ENCODE data around the gene LRP5.

LRP5 gene

GRCh38 chr11:68372625-68373024 is 60.2 kb downstream of the LRP5 start:
- no peak for DNase-seq

- DNase-seq: no peak
Observed at GRCh38 chr11:68373189-68373814, 60.9 kb downstream of the LRP5 start.

- no peak for DNase-seq
Observed at GRCh38 chr11:68373815-68374501, 61.6 kb downstream of the LRP5 start.

GRCh38 chr11:68374531-68374930 is 62.1 kb downstream of the LRP5 start:
- no peak for DNase-seq

- no peak for DNase-seq
Observed at GRCh38 chr11:68375337-68375736, 62.9 kb downstream of the LRP5 start.

- no peak for DNase-seq
Observed at GRCh38 chr11:68375766-68376165, 63.4 kb downstream of the LRP5 start.

- no peak for DNase-seq
Observed at GRCh38 chr11:68377389-68377795, 65.0 kb downstream of the LRP5 start.

GRCh38 chr11:68379206-68379605 is 66.8 kb downstream of the LRP5 start:
- DNase-seq: no peak

GRCh38 chr11:68380786-68381622 is 68.6 kb downstream of the LRP5 start:
- no peak for DNase-seq

- DNase-seq: no peak
Observed at GRCh38 chr11:68381716-68382115, 69.3 kb downstream of the LRP5 start.

- DNase-seq: no peak
Observed at GRCh38 chr11:68382358-68382998, 70.1 kb downstream of the LRP5 start.

GRCh38 chr11:68383976-68384501 is 71.6 kb downstream of the LRP5 start:
- no peak for DNase-seq

GRCh38 chr11:68384530-68385081 is 72.2 kb downstream of the LRP5 start:
- DNase-seq: no peak

- DNase-seq: no peak
Observed at GRCh38 chr11:68385128-68385527, 72.7 kb downstream of the LRP5 start.

GRCh38 chr11:68386331-68386978 is 74.1 kb downstream of the LRP5 start:
- DNase-seq: no peak

GRCh38 chr11:68387840-68388239 is 75.4 kb downstream of the LRP5 start:
- no peak for DNase-seq

GRCh38 chr11:68388595-68389198 is 76.3 kb downstream of the LRP5 start:
- no peak for DNase-seq

GRCh38 chr11:68390315-68390714 is 77.9 kb downstream of the LRP5 start:
- no peak for DNase-seq

- DNase-seq: no peak
Observed at GRCh38 chr11:68392822-68393221, 80.4 kb downstream of the LRP5 start.

- no peak for DNase-seq
Observed at GRCh38 chr11:68396516-68396915, 84.1 kb downstream of the LRP5 start.

- no peak for DNase-seq
Observed at GRCh38 chr11:68397256-68397655, 84.9 kb downstream of the LRP5 start.
